Keratinocyte (primary cell): ENCODE data around the gene STK11IP. TPM values are rescaled to one million over a fixed set of nuclear protein-coding genes. Genes with fewer than 3 reads are reported as not detected.

Source experiments
- DNase-seq: peaks from one replicate; pipeline ENCODE4 v3.0.0-alpha.2; 2011; ENCODE audit warnings: low read depth, missing footprints, low spot score
- FAIRE-seq: peaks from 2 replicates; lab custom pipeline; 2011; peaks lifted over from hg19 to GRCh38; lab: Jason Lieb, UNC
- H2AFZ ChIP-seq: 2 replicates; pipeline ENCODE4 v1.6.0; 2012; ENCODE audit warnings: low read length, control low read depth, inconsistent platforms; ENCODE audit not compliant: control insufficient read depth
- H3K27ac ChIP-seq: 2 replicates; pipeline ENCODE4 v1.5.1; 2011; ENCODE audit warnings: low read length; ENCODE audit not compliant: control insufficient read depth, insufficient read depth
- H3K27me3 ChIP-seq: 3 replicates; pipeline ENCODE4 v1.6.0; 2011; ENCODE audit warnings: low read length; ENCODE audit not compliant: control insufficient read depth, insufficient read depth; ENCODE audit errors: extremely low read depth
- H3K36me3 ChIP-seq, 2 experiments: 2 replicates in 1 of 2; 3 replicates in 1 of 2; pipeline ENCODE4 v1.5.1; 2011; ENCODE audit warnings: low read length in 2 of 2, mild to moderate bottlenecking in 1 of 2; ENCODE audit not compliant: control insufficient read depth in 2 of 2, insufficient read depth in 2 of 2; ENCODE audit errors: extremely low read depth in 1 of 2
- H3K4me1 ChIP-seq: 3 replicates; pipeline ENCODE4 v1.5.1; 2011; ENCODE audit warnings: low read length; ENCODE audit not compliant: control insufficient read depth, insufficient read depth; ENCODE audit errors: extremely low read depth
- H3K4me2 ChIP-seq: 3 replicates; pipeline ENCODE4 v1.6.0; 2011; ENCODE audit warnings: low read depth, low read length; ENCODE audit not compliant: control insufficient read depth, insufficient read depth; ENCODE audit errors: extremely low read depth
- H3K4me3 ChIP-seq, 3 experiments: fragments of 200-600 bp in 1 of 3; sonication (generic) in 1 of 3; 2 replicates in 2 of 3; 3 replicates in 1 of 3; pipeline ENCODE4 v1.5.1; 2011 to 2016; ENCODE audit warnings: low read length in 3 of 3, mild to moderate bottlenecking in 3 of 3, control low read depth in 2 of 3, inconsistent platforms in 1 of 3, low read depth in 1 of 3, mixed read lengths in 1 of 3, mixed run types in 1 of 3, moderate library complexity in 1 of 3; ENCODE audit not compliant: control insufficient read depth in 2 of 3, insufficient read depth in 2 of 3; ENCODE audit errors: extremely low read depth in 1 of 3
- H3K79me2 ChIP-seq: 2 replicates; pipeline ENCODE4 v1.6.0; 2012; ENCODE audit warnings: low read length; ENCODE audit not compliant: control insufficient read depth, insufficient read depth
- H3K9ac ChIP-seq: 3 replicates; pipeline ENCODE4 v1.6.0; 2011; ENCODE audit warnings: low read length; ENCODE audit not compliant: control insufficient read depth, insufficient read depth; ENCODE audit errors: extremely low read depth
- H3K9me1 ChIP-seq: 3 replicates; pipeline ENCODE4 v1.6.0; 2011; ENCODE audit warnings: low read length; ENCODE audit not compliant: control insufficient read depth, insufficient read depth; ENCODE audit errors: extremely low read depth
- H3K9me3 ChIP-seq: 2 replicates; pipeline ENCODE4 v1.5.1; 2012; ENCODE audit warnings: low read depth, low read length; ENCODE audit not compliant: control insufficient read depth
- H4K20me1 ChIP-seq: 3 replicates; pipeline ENCODE4 v1.6.0; 2011; ENCODE audit warnings: low read length; ENCODE audit not compliant: control insufficient read depth, insufficient read depth; ENCODE audit errors: extremely low read depth
- EZH2 ChIP-seq: IDR thresholded peaks from one replicate; pipeline ENCODE4 v1.6.1; 2012; ENCODE audit warnings: inconsistent platforms, mild to moderate bottlenecking, low read length, moderate library complexity
- dilution Hi-C: fragments of 300-500 bp; cut with MboI; formaldehyde crosslinking; loops from one replicate; pipeline ENCODE4 v1.7.0; 2020; ENCODE audit warnings: low sequenced_read_pairs; ENCODE audit not compliant: extremely low pct_ligation_motif_present
- polyA plus RNA-seq, 5 experiments: library from polyadenylated mRNA; depleted of rRNA in 3 of 5; stranded (reverse) in 3 of 5; stranded (forward) in 1 of 5; unstranded in 1 of 5; fragments of >200 nt; gene quantifications; 1 replicate in 1 of 5; 2 replicates in 3 of 5; 3 replicates in 1 of 5; pipeline versions ENCODE4 v1.2.1 to v1.2.3, GENCODE V29; 2011 to 2012; ENCODE audit warnings: missing spikeins in 2 of 5, low read depth in 1 of 5, low replicate concordance in 1 of 5
- TF ChIP-seq, protein P1 (sequence below), 3 experiments: IDR thresholded peaks in 1 of 3; conservative IDR thresholded peaks in 1 of 3; optimal IDR thresholded peaks in 1 of 3; 2 replicates in 2 of 3; 3 replicates in 1 of 3; pipeline versions ENCODE3 to v1.5.1; 2011; ENCODE audit warnings: low read length in 3 of 3, mild to moderate bottlenecking in 3 of 3, moderate library complexity in 2 of 3, control low read depth in 1 of 3, inconsistent platforms in 1 of 3; ENCODE audit not compliant: insufficient read depth in 2 of 3; ENCODE audit errors: extremely low read depth in 1 of 3

STK11IP gene
- polyA plus RNA-seq, 1 donor (not counting 4 experiments of a cell fraction or from before 2014, with no cell fraction given): 10.0 TPM

DNA sequence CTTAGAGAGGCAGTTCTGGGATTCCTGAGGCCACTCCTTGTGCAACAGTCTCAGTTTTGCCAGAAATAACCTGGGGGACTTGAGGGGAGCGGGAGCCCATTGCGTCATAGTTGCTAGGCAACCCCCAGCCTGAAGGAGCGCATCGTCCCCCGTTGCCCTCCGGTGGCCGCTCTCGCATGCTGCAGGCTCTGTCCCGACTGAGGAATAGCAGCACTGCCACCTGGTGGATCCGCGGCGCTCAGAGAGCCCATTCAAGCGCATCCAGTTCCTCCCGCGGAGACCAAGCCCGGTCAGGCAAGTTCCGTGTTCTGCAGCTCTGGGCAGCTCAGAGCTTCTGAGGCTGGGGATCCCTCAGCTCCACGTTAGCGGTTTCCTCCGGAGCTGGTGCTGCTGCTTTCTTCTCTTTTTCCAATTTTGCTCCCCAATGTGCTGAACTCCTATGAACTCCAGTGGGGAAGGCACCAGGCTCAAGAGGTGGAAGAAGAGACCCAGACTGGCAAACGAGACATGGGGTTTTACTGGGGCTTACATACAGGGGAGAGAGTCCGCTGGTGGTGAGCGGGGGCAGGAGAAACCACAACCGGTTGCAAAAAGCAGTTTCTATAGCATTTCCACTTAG is 44.9 kb downstream of the STK11IP start:
- no peak overlapping the region for H3K4me3 ChIP-seq
- no peak overlapping the region for H2AFZ ChIP-seq
- no peaks in the 10 kb centered on the region for H3K27me3 ChIP-seq
- no peaks in the 10 kb centered on the region for H3K9me3 ChIP-seq
- no peaks in the 10 kb centered on the region for H4K20me1 ChIP-seq
- H3K4me1 ChIP-seq: peaks cover 20% of the 10 kb centered on the region
- no peak overlapping the region for H3K27ac ChIP-seq
- H3K9me1 ChIP-seq: no peaks in the 10 kb centered on the region
- H3K4me2 ChIP-seq: no peak overlapping the region
- DNase-seq: peak; percentile 73
- no peaks in the 10 kb centered on the region for H3K79me2 ChIP-seq
- dilution Hi-C loops: no loop called here
- TF ChIP-seq EZH2: no peak
- TF ChIP-seq, protein P1, sequence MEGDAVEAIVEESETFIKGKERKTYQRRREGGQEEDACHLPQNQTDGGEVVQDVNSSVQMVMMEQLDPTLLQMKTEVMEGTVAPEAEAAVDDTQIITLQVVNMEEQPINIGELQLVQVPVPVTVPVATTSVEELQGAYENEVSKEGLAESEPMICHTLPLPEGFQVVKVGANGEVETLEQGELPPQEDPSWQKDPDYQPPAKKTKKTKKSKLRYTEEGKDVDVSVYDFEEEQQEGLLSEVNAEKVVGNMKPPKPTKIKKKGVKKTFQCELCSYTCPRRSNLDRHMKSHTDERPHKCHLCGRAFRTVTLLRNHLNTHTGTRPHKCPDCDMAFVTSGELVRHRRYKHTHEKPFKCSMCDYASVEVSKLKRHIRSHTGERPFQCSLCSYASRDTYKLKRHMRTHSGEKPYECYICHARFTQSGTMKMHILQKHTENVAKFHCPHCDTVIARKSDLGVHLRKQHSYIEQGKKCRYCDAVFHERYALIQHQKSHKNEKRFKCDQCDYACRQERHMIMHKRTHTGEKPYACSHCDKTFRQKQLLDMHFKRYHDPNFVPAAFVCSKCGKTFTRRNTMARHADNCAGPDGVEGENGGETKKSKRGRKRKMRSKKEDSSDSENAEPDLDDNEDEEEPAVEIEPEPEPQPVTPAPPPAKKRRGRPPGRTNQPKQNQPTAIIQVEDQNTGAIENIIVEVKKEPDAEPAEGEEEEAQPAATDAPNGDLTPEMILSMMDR (optimal IDR thresholded peaks at IDR 0.05 in 1 of 3, IDR thresholded peaks at IDR 0.05 in 1 of 3, conservative IDR thresholded peaks at IDR 0.05 in 1 of 3; ENCODE audit: extremely low read depth in 1 of 3, insufficient read depth in 2 of 3, low read length in 3 of 3): peak; percentile 100
- H3K36me3 ChIP-seq: peaks cover 7 to 10% of the 10 kb centered on the region in 2 experiments
- peak; percentile 98 for FAIRE-seq
- H3K9ac ChIP-seq: no peak overlapping the region

DNA sequence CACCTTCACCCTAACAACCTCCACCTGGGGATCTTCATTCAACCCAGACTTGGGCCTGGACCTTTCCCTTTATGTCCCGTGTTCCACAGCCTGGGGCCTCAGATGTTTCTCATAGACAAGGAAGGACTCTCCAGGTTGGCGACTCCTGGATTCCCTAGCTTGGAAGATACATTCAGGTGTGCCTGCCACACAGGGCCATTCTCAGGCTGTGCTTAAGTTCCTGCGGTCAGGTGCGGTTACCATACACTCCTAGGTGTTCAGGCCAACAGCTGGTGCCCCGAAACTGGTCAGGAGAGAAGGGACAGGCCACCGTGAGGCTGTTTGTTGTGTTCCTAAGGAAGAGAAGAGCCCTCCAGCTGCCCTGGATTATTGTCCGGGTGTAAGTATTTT is 45.4 kb downstream of the STK11IP start:
- DNase-seq: no peak
- Histone ChIP-seq H2AFZ (no peak overlapping the region), H3K9me1 (no peaks in the 10 kb centered on the region), H3K4me1 (peaks cover 20% of the 10 kb centered on the region), H3K9me3 (no peaks in the 10 kb centered on the region), H3K4me3 (no peak overlapping the region), H3K27me3 (no peaks in the 10 kb centered on the region), H3K9ac (no peak overlapping the region), H3K4me2 (no peak overlapping the region), H4K20me1 (no peaks in the 10 kb centered on the region), H3K27ac (no peak overlapping the region), H3K36me3 (peaks cover 7 to 10% of the 10 kb centered on the region in 2 experiments), H3K79me2 (no peaks in the 10 kb centered on the region)
- TF ChIP-seq EZH2: no peak
- TF ChIP-seq, protein P1 (optimal IDR thresholded peaks at IDR 0.05 in 1 of 3, IDR thresholded peaks at IDR 0.05 in 1 of 3, conservative IDR thresholded peaks at IDR 0.05 in 1 of 3; ENCODE audit: extremely low read depth in 1 of 3, insufficient read depth in 2 of 3, low read length in 3 of 3): no peak
- dilution Hi-C loops: no loop called here
- no peak for FAIRE-seq
